Measurements from ENCODE around the gene DGUOK.

DGUOK gene

GRCh38 chr2:73956218-73956865 is 29.7 kb downstream of the DGUOK start:
- DNase-seq, result no peak

DNA sequence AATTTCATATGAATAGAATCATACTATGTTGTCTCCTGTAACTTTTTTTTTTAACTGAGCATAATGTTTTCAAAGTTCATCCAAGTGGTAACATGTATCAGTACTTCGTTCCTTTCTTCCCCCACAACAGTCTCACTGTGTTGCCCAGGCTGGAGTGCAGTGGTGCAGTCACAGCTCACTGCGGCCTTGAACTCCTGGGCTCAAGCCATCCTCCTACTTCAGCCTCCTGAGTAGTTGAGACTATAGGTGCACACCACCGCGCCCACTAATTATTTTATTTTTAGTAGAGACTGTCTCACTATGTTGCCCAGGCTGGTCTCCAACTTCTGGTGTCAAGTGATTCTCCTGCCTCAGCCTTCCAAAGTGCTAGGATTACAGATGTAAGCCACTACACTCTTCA is 34.6 kb downstream of the DGUOK start:
- no peak for DNase-seq

GRCh38 chr2:73961823-73962615 is 35.3 kb downstream of the DGUOK start:
- no peak for DNase-seq

DNA sequence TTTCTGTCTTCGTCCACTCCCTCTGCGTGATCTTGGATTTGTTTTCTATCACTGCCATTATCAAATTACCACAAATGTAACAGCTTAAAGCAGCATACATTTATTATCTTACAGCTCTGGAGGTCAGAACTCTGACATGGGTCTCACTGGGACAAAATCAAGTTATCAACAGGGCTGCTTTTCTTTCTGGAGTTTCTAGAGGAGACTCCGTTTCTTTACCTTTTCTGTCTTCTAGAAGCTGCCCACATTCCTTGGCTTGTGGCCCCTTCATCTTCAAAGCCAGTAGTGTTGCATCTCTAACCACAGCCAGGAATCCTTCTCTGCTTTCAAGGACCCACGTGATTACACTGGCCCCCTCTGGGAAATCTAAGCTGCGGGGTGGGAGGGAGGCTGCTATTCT is 36.1 kb downstream of the DGUOK start:
- DNase-seq, result no peak

DNA sequence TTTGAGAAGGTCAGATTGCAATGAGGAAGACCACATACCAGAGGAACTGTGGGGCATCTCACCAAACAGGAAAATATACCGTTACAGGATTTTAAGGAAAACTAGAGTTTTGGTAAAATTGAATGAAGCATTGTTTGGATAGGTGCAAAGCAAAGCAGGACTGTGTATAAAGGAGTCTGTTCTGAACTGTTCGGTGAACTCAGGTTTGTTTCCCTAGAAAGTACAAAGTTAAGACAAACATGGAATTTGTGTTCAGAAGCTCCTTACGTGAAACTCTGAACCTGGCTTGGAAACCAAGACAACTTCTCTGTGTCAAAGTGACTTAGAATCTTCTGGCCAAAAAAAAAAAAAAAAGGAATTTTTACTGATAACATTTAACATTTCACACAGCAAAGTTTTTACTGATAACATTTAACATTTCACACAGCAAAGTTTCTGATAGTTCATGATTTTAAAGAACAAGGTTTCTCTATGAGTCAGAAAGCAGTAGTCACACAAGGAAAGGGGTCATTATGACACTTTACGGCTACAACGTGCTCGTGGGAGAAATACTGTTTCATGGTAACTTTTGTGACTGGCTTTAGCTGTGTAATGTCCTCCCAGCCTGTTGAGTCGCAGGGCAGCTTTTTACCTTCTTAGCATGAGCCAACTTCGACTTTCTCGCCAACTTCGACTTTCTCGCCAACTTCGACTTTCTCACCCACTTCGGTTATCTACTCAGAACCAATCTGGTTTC is 36.9 kb downstream of the DGUOK start:
- no peak for DNase-seq

DNA sequence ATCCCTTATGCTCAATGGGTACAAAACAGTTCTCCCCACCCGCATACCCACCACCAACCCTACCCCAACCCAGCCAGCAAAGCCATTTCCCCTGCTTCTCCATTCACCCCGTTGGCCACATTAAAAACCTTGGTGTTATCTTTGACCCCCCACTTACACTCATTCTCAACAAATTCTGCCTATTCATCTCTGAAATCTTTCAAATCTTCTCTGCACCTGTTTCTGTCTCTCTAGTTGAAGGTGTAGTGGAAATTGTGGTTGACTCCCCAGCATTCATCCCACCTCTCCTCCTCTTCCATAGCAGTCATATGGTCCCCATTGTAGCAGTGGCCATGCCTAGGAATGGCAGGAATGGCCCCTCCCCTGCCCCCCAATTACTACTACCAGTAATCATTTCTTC is 37.5 kb downstream of the DGUOK start:
- no peak for DNase-seq

DNA sequence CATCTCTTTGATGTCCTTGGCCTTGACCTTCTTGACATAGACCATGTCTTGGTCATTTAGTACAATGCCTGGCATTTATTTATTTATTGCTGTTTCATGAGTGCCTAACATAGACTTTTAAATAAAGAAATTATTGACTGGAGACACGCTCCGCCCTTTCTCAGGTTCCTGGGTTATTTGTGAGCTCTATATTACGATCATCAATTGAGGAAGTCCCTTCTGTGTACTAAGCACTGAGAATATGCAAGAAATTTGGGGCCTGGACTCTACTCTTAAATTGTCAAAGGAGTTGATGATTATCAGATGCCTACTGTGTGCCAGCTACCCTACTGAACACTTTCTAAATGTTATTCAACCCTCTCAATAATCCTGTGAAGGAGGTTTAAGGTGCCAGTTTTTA is 38.4 kb downstream of the DGUOK start:
- no peak for DNase-seq

- DNase-seq, result peak; percentile 43
These were observed 41.8 kb downstream of the DGUOK start for GRCh38 chr2:73968357-73968937.

DNA sequence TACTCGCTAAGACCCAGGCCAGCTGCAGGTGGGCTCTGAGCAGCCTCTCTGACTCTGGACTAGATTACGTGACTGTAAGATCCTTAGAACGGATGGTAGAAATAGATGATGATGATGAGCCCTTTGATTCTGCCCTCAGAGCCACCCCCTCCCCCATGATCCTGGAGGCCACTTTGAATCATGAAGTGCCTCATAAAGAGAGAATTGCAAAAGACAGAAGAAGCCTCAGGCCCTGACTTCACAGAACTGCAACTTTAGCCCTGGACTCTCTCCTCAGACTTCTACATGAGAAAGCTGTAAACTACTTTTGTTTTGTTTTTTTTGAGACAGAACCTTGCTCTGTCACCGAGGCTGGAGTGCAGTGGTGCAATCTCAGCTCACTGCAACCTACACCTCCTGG is 42.7 kb downstream of the DGUOK start:
- no peak for DNase-seq

DNA sequence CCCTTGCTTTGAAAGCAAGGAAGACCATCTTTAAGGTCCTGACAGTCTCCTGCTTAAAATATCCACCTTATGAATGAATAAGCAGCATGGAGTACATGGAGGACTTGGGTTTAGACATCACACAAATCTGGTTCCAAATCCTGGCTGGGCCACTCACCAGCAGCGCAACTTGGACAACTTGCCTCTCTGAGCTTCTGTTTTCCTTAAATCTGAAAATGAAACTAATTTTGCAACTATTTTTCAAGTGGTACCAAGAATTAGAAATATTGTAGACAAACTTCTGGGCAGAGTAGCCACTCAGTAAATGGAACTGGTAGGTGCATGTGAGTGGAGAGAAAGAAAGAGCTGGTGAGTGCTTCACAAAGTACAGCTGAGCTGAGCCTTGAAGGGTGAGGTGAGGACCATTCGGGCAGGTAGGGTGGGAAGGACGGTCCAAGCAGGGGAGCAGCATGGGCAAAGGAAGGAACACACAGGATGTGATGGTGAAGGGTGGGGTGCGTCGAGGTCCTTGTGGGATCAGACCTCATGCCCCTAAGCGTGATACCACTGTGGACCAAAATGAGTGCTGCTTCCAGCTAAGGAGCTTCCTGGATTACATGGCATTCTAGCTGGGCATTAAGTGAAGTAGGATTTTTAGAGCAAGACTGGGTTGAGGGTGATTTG is 43.6 kb downstream of the DGUOK start:
- no peak for DNase-seq

DNA sequence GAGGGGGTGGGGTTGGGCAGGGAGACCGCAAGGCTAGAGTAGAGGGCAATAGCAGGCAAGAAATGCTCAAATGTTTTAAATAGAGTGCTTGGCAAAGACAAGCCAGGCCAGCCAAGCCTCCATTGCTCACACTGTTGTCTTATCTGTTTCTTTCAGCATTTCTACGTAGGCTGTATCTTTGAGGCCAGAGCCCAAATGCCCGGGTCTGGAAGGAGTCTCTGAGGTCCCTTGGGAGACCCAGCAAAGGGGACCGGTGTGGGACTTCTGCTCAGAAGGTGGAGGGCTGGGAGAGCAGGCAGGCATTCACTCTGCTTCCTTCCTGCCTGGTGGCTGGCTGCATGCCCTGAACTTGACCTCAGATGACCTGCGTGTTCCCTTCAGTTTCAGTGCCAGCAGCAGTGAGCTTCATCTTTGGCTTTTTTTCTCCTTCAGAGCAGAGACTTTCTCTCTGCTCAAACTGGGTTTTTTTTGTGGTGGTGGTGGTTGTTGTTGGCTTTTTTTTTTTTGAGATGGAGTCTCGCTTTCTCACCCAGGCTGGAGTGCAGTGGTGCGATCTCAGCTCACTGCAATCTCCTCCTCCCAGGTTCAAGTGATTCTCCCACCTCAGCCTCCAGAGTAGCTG is 44.3 kb downstream of the DGUOK start:
- DNase-seq, result no peak

DNA sequence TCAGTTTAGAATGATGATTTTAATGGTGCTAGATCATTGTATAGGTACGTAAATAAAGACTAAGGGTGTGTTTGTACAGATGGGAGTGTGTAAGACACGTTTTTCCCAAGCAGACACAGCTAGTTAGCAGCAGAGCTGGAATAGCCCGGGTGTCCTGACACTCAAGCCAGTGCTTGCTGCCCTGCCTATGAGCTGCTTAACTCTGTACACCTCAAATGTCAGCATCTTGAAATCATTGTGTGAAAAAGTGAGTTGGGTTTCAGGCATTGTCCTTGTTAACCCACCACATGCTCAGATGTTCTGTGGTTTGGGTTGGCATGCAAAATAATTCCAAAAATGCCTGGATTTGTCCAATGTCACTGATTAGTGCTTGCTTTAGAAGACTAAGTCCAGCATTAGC is 45.0 kb downstream of the DGUOK start:
- no peak for DNase-seq

- DNase-seq, result no peak
These were observed 46.2 kb downstream of the DGUOK start for GRCh38 chr2:73972846-73973245.

DNA sequence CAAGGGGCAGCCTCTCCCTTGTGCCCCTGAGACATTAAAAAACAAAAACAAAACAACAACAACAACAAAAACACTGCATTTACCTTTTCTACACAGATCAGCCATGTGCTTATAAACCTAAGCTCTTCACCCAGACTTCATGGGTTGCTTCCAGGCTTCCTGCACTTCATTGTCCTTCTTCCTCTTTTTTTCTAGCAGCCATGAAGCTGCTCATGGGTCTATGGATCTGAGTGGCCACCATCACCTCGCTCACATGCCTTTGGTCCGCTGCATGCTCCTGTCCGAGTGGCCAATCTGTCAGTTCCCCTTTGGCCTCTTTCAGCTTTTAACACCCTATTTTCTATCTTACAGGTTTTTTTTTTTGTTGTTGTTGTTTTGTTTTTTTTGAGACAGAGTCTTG is 49.1 kb downstream of the DGUOK start:
- no peak for DNase-seq

- DNase-seq, result no peak
These were observed 50.1 kb downstream of the DGUOK start for GRCh38 chr2:73976803-73977202.

- DNase-seq, result no peak
These were observed 50.8 kb downstream of the DGUOK start for GRCh38 chr2:73977466-73977865.

GRCh38 chr2:73979021-73979420 is 52.3 kb downstream of the DGUOK start:
- DNase-seq, result no peak

GRCh38 chr2:73979686-73980085 is 53.0 kb downstream of the DGUOK start:
- DNase-seq, result no peak

GRCh38 chr2:73980566-73980965 is 53.9 kb downstream of the DGUOK start:
- no peak for DNase-seq

DNA sequence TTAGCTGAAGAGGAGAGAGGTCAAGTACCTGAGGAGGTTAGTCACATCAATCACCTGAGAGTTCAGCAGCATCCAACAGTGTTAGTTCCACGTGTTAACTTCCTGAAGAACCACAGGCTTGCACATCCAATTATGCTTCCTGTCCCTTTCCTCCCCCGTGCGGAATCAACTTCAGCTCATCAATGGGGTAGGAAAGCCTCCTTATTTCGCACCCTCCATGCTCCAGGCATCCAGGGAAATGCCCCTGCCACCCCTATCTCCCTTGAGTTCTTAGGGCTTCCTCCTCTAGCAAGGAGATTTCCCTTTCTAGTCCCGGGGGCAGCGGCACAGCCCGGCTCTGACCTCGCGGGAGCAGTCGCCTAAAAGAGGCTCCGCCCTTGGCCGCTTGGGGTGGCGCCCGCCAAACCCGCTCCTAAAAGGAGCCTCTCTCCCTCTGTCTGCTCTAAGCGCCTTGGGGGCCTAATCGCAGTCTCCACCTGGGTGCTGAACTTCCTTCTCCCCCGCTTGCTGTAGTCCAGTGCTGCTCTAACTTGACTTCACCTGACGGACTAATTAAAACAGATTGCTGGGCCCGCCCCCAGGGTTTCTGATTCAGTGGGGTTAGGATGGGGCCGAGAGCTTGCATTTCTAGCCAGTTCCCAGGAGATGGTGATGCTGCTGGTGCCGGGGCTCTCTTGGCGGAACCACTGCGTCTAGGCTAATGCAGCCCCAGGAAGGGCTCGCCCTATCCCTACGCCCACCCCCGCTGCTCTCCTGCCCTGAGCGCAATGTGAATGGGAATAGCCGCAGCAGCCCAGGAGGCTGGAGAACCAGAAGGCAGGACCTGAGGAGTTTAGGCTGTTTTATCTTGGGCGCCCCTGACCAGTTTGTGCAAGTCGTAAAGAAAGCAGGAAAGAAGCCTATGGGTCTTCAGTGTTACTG is 54.7 kb downstream of the DGUOK start:
- DNase-seq, result peak; percentile 72

- peak; percentile 24 for DNase-seq
These were observed 55.5 kb downstream of the DGUOK start for GRCh38 chr2:73982140-73982617.
